Measurements from ENCODE around the gene DISP2.

The DISP2 gene

GRCh38 chr15:40418126-40418525 lies 60.1 kb downstream of the DISP2 start:
- TF ChIP-seq EZH2phosphoT487 (IDR thresholded peaks at IDR 0.05; ENCODE audit: borderline replicate concordance): no peak
- no peak for TF ChIP-seq CTCF (conservative IDR thresholded peaks at IDR 0.05; ENCODE audit: low read length)
- no peaks in the 10 kb centered on the region for H4K20me1 ChIP-seq (ENCODE audit: insufficient read depth, low read length, poor library complexity, severe bottlenecking)
- peaks cover 36% of the 10 kb centered on the region for H3K36me3 ChIP-seq (ENCODE audit: insufficient read depth, low read length)
- H3K4me1 ChIP-seq (ENCODE audit: insufficient read depth, low read length, poor library complexity, severe bottlenecking): no peaks in the 10 kb centered on the region
- H3F3A ChIP-seq (ENCODE audit: low read depth): no peaks in the 10 kb centered on the region
- H3K4me2 ChIP-seq (ENCODE audit: low read depth, low read length, poor library complexity, severe bottlenecking): no peak overlapping the region
- no peak overlapping the region for H3K4me3 ChIP-seq (ENCODE audit: low read length, poor library complexity, severe bottlenecking)
- no peaks in the 10 kb centered on the region for H3K27me3 ChIP-seq (ENCODE audit: insufficient read depth, low read length, poor library complexity, severe bottlenecking)
- H2AFZ ChIP-seq (ENCODE audit: low read length): no peak overlapping the region
- no peaks in the 10 kb centered on the region for H3K79me2 ChIP-seq (ENCODE audit: insufficient read depth, low read length)
- no peaks in the 10 kb centered on the region for H3K9me3 ChIP-seq (ENCODE audit: insufficient read depth, low read depth, low read length)
- H3K9me2 ChIP-seq (replicated peaks; ENCODE audit: low read depth, low read length): no peaks in the 10 kb centered on the region
- no peak overlapping the region for H3K9ac ChIP-seq (ENCODE audit: low read depth, low read length, poor library complexity, severe bottlenecking)

GRCh38 chr15:40420071-40420713 lies 62.2 kb downstream of the DISP2 start:
- no peak overlapping the region for H3K9ac ChIP-seq (ENCODE audit: low read depth, low read length, poor library complexity, severe bottlenecking)
- no peaks in the 10 kb centered on the region for H3K9me2 ChIP-seq (replicated peaks; ENCODE audit: low read depth, low read length)
- H3K79me2 ChIP-seq (ENCODE audit: insufficient read depth, low read length): no peaks in the 10 kb centered on the region
- no peaks in the 10 kb centered on the region for H3K27me3 ChIP-seq (ENCODE audit: insufficient read depth, low read length, poor library complexity, severe bottlenecking)
- no peak overlapping the region for H2AFZ ChIP-seq (ENCODE audit: low read length)
- H3K9me3 ChIP-seq (ENCODE audit: insufficient read depth, low read depth, low read length): no peaks in the 10 kb centered on the region
- no peak overlapping the region for H3K4me3 ChIP-seq (ENCODE audit: low read length, poor library complexity, severe bottlenecking)
- peaks cover 20% of the 10 kb centered on the region; the same call in 1 of the 2 replicates for H3K36me3 ChIP-seq (ENCODE audit: insufficient read depth, low read length)
- no peak overlapping the region for H3K4me2 ChIP-seq (ENCODE audit: low read depth, low read length, poor library complexity, severe bottlenecking)
- no peaks in the 10 kb centered on the region for H4K20me1 ChIP-seq (ENCODE audit: insufficient read depth, low read length, poor library complexity, severe bottlenecking)
- no peaks in the 10 kb centered on the region for H3K4me1 ChIP-seq (ENCODE audit: insufficient read depth, low read length, poor library complexity, severe bottlenecking)
- no peaks in the 10 kb centered on the region for H3F3A ChIP-seq (ENCODE audit: low read depth)
- TF ChIP-seq EZH2phosphoT487 (IDR thresholded peaks at IDR 0.05; ENCODE audit: borderline replicate concordance): no peak
- TF ChIP-seq CTCF (conservative IDR thresholded peaks at IDR 0.05; ENCODE audit: low read length): no peak

GRCh38 chr15:40420793-40421192 lies 62.8 kb downstream of the DISP2 start:
- Histone ChIP-seq H3K4me2 (ENCODE audit: low read depth, low read length, poor library complexity, severe bottlenecking) (no peak overlapping the region), H3K27me3 (ENCODE audit: insufficient read depth, low read length, poor library complexity, severe bottlenecking) (no peaks in the 10 kb centered on the region), H3K36me3 (ENCODE audit: insufficient read depth, low read length) (peaks cover 14% of the 10 kb centered on the region; the same call in 1 of the 2 replicates), H3K4me1 (ENCODE audit: insufficient read depth, low read length, poor library complexity, severe bottlenecking) (no peaks in the 10 kb centered on the region), H3K79me2 (ENCODE audit: insufficient read depth, low read length) (no peaks in the 10 kb centered on the region), H3K9ac (ENCODE audit: low read depth, low read length, poor library complexity, severe bottlenecking) (no peak overlapping the region), H4K20me1 (ENCODE audit: insufficient read depth, low read length, poor library complexity, severe bottlenecking) (no peaks in the 10 kb centered on the region), H3F3A (ENCODE audit: low read depth) (no peaks in the 10 kb centered on the region), H3K4me3 (ENCODE audit: low read length, poor library complexity, severe bottlenecking) (no peak overlapping the region), H2AFZ (ENCODE audit: low read length) (no peak overlapping the region), H3K9me3 (ENCODE audit: insufficient read depth, low read depth, low read length) (no peaks in the 10 kb centered on the region), H3K9me2 (replicated peaks; ENCODE audit: low read depth, low read length) (no peaks in the 10 kb centered on the region)
- TF ChIP-seq CTCF (conservative IDR thresholded peaks at IDR 0.05; ENCODE audit: low read length) (no peak), EZH2phosphoT487 (IDR thresholded peaks at IDR 0.05; ENCODE audit: borderline replicate concordance) (no peak)
